Suppressor macrophage treated with lipopolysaccharide for 1 hour (primary cell): ENCODE measurements around the gene PSG2.
"Not testable (repeated sequence)": the region's sequence is repeated elsewhere in the genome, so short reads cannot be mapped to it uniquely, and the experiment has no call there.

Experiments used
- DNase-seq, 3 donors: peaks; one replicate each; pipeline ENCODE4 v3.0.0-alpha.2; 2020 to 2022

PSG2 gene

GRCh38 chr19:43062418-43062817, 20.1 kb downstream of the PSG2 start:
- not testable (repeated sequence) for DNase-seq

DNA sequence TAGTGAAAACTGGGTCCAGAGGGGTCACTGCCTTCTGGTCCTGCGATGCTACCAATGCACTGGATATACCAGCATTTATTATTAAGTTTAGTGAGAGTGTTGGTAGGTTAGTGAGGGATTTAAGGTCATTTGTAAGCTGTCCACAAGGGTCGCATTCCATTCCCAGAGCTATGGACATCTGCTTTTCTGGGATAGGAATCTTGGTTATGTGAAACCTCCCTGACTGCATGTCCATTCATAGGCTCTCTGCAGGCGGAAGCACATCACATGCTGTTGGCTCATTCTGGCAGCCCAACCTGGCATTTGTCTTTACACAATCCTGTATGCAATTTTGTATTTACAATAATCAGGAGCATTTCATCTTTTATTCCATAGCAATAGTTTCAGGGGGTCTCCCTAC, 21.2 kb downstream of the PSG2 start:
- DNase-seq, result not testable (repeated sequence)

- not testable (repeated sequence) for DNase-seq
Observed at GRCh38 chr19:43060254-43060653, 22.2 kb downstream of the PSG2 start.

DNA sequence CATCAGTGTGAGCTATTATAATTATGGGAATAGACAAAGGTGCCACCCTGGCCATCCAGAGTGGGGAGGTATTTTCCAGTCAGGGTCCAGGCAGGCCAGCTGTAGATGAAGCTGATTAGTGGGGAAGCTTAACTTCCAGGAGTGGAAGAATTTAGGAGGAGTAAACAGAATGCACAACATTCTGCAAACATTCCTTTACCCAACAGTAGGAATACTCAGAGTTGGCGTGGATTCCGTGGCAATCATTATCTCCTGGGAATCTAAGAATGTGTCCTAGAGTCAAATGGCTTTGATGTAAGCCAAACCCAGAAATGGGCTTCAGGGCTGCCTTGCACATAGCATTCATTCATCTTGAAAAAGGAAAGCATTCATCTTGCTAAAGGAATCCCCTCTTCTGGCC, 23.0 kb downstream of the PSG2 start:
- not testable (repeated sequence) for DNase-seq

GRCh38 chr19:43058440-43058839, 24.1 kb downstream of the PSG2 start:
- not testable (repeated sequence) for DNase-seq

DNA sequence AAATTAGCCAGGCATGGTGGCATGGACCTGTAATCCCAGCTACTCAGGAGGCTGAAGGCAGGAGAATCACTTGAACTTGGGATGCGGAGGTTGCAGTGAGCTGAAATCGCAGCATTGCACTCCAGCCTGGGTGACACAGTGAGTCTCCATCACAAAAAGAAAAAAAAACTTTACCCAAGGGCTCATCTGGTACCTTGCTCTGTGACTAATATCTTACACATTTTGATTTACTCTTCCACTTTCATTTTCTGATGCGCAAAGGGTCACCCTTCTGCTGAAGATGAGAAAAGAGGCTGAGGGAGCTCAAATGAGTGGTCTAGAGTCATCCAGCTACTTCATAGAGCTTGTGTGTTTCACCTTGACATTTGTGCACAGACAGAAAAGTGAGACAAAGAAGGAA, 34.5 kb downstream of the PSG2 start:
- DNase-seq, result not testable (repeated sequence)

GRCh38 chr19:43046578-43046977, 35.9 kb downstream of the PSG2 start:
- DNase-seq, result not testable (repeated sequence)

- DNase-seq, result not testable (repeated sequence)
Observed at GRCh38 chr19:43043492-43044180, 38.9 kb downstream of the PSG2 start.

DNA sequence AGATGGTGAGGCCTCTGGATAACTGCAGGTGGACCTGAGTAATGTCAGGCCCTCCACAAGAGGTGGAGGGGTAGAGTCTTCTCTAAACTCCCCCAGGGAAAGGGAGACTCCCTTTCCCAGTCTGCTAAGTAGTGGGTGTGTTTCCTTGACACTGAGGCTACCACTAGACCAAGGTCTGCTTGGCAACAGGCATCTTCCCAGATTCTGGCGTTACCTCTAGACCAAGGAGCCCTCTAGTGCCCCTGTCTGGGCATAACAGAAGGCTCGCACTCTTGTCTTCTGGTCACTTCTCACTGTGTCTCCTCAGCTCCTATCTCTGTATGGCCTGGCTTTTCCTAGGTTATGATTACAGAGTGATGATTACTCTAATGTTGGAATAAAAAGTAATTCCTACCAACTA, 50.9 kb downstream of the PSG2 start:
- DNase-seq, result not testable (repeated sequence)

GRCh38 chr19:43028866-43029265, 53.6 kb downstream of the PSG2 start:
- DNase-seq, result no peak

GRCh38 chr19:43027985-43028384, 54.5 kb downstream of the PSG2 start:
- DNase-seq, result not testable (repeated sequence)

DNA sequence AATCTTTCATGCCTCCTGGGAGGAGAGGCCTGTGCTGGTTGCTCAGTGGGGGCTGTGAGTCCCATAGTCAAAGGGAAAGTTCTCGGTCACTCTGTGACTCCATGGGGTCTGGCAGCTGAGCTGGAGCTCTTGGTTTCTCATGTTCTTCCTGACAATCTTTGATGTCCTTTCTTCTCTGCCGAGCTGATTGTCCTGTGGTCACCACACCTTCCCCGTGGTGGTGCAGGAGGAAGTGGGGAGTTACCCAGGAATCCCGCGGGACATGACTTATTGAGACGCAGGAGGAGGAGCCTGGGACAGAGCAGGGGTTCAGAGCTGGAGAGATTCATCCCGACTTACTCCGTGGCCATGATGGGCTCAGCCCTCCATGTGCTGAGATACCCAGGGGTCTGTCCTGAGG, 55.4 kb downstream of the PSG2 start:
- DNase-seq, result not testable (repeated sequence)

DNA sequence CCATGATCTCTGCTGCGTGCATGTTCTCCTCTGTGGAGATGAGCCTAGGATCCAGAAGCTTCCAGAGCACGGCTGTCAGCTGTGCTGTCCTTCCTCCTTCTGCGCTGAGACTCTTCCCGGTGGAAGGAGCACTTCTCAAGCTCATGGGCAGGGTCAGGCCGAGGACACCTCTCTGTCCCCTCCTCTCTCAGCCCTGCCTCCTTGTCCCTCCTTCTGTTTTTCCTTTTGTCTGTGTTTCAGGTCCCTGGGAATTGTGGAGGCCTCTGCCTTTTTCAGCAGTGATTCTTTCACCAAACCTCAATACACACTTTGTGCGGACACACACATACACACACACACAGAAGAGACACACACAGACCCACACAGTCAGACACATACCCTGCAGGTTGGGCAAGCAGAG, 56.1 kb downstream of the PSG2 start, which contains the start of gene PSG11:
Gene PSG11, minus strand, starts transcription at position 101 of the 400 bp plus-strand sequence. Its CDS starts 97 bp downstream, at position 4.
- DNase-seq, result not testable (repeated sequence)

DNA sequence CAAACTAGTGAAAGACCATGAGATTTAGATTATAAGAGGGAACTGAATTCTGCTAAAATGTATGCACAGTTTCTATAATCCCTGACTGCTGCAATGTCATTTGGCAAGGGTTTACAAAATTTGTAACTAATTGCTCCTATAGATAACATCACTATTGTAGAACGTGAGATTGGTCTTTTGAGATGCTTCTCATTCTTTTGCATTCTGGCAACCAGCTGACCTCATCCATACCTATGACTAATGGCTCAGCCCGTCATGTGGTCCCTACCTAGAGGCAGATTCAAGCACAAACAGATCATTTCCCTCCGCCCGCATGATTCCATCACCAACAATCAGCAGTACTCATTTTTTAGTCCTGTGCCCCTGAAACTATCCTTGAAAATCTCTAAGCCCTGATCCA, 60.4 kb downstream of the PSG2 start:
- DNase-seq, result not testable (repeated sequence)

- not testable (repeated sequence) for DNase-seq
Observed at GRCh38 chr19:43021629-43022028, 60.9 kb downstream of the PSG2 start.

DNA sequence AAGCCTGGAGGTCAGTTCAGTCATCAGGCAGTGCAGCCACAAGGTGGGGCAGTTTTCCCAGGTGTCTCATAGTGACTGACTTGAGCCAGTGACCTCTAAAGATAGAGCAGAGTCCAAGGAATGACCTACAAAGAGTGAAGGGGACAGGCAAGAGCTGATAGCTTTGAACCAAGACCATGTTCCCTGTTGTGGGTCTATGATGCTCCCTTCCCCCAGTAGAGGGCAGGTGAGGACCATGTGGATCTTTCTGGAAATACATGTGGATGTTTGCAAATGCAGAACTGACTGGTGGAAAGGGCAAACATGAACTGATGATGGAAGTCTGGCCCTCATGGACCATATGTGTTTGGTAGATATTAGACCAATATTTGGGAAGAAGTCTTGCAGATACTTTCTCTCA, 62.9 kb downstream of the PSG2 start:
- not testable (repeated sequence) for DNase-seq
